ENCODE measurements around the gene TMEM63C. TPM values are rescaled to one million over a fixed set of nuclear protein-coding genes. Genes with fewer than 3 reads are reported as not detected.

The TMEM63C gene
- polyA plus RNA-seq, 1 donor from 2014 or later: 11.1 TPM

DNA sequence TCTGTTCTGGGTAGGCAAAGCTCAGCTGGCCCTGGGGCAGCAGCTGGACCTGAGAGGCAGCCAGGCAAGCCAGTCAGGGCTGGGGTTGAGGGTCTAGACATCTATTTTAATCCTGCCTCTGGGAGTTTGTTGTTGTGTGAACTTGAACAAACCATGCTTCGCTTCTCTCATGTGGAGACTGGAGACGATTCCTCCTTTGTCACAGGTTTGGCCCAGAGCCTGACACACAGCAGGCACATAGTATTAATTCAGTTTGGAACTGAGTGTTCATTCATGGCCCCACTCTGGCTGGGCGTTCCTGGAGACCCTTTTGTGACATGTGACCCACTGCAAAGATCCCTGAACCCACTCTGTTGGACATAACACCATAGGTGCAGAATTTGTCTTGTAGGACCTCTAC lies 50.1 kb downstream of the TMEM63C start:
- Histone ChIP-seq H3K36me3 (ENCODE audit: insufficient read depth, low read length) (peaks cover 5% of the 10 kb centered on the region), H2AFZ (ENCODE audit: low read depth, low read length) (no peak overlapping the region), H3K4me3 (ENCODE audit: low read length) (no peak overlapping the region), H3K9me3 (ENCODE audit: low read length) (peaks cover 5% of the 10 kb centered on the region), H3K9me2 (ENCODE audit: insufficient read depth, low read length) (no peaks in the 10 kb centered on the region), H3F3A (ENCODE audit: insufficient read depth, low read length, poor library complexity, severe bottlenecking) (no peaks in the 10 kb centered on the region), H3K27me3 (ENCODE audit: insufficient read depth, low read depth, low read length) (no peaks in the 10 kb centered on the region), H3K9ac (ENCODE audit: low read length) (no peak overlapping the region), H3K27ac (ENCODE audit: low read length) (no peak overlapping the region), H3K4me2 (ENCODE audit: low read length) (no peak overlapping the region), H4K20me1 (ENCODE audit: insufficient read depth) (no peaks in the 10 kb centered on the region), H3K79me2 (replicated peaks; ENCODE audit: insufficient read depth, low read length) (no peaks in the 10 kb centered on the region)
- TF ChIP-seq SMC3 (conservative IDR thresholded peaks at IDR 0.05; ENCODE audit: poor library complexity) (no peak), POLR2AphosphoS5 (IDR thresholded peaks at IDR 0.05) (no peak), TAF1 (IDR thresholded peaks at IDR 0.05; ENCODE audit: low read depth) (no peak), EP300 (conservative IDR thresholded peaks at IDR 0.05; ENCODE audit: poor library complexity, severe bottlenecking) (no peak), EZH2 (IDR thresholded peaks at IDR 0.05; ENCODE audit: borderline replicate concordance, insufficient read depth, low read length, poor library complexity, severe bottlenecking) (no peak), MXI1 (conservative IDR thresholded peaks at IDR 0.05; ENCODE audit: poor library complexity, severe bottlenecking) (no peak), RAD21 (conservative IDR thresholded peaks at IDR 0.05) (no peak)
- TF ChIP-seq, protein P1, sequence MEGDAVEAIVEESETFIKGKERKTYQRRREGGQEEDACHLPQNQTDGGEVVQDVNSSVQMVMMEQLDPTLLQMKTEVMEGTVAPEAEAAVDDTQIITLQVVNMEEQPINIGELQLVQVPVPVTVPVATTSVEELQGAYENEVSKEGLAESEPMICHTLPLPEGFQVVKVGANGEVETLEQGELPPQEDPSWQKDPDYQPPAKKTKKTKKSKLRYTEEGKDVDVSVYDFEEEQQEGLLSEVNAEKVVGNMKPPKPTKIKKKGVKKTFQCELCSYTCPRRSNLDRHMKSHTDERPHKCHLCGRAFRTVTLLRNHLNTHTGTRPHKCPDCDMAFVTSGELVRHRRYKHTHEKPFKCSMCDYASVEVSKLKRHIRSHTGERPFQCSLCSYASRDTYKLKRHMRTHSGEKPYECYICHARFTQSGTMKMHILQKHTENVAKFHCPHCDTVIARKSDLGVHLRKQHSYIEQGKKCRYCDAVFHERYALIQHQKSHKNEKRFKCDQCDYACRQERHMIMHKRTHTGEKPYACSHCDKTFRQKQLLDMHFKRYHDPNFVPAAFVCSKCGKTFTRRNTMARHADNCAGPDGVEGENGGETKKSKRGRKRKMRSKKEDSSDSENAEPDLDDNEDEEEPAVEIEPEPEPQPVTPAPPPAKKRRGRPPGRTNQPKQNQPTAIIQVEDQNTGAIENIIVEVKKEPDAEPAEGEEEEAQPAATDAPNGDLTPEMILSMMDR (IDR thresholded peaks at IDR 0.05; ENCODE audit: poor library complexity, severe bottlenecking): no peak
- TF ChIP-seq, protein P2, sequence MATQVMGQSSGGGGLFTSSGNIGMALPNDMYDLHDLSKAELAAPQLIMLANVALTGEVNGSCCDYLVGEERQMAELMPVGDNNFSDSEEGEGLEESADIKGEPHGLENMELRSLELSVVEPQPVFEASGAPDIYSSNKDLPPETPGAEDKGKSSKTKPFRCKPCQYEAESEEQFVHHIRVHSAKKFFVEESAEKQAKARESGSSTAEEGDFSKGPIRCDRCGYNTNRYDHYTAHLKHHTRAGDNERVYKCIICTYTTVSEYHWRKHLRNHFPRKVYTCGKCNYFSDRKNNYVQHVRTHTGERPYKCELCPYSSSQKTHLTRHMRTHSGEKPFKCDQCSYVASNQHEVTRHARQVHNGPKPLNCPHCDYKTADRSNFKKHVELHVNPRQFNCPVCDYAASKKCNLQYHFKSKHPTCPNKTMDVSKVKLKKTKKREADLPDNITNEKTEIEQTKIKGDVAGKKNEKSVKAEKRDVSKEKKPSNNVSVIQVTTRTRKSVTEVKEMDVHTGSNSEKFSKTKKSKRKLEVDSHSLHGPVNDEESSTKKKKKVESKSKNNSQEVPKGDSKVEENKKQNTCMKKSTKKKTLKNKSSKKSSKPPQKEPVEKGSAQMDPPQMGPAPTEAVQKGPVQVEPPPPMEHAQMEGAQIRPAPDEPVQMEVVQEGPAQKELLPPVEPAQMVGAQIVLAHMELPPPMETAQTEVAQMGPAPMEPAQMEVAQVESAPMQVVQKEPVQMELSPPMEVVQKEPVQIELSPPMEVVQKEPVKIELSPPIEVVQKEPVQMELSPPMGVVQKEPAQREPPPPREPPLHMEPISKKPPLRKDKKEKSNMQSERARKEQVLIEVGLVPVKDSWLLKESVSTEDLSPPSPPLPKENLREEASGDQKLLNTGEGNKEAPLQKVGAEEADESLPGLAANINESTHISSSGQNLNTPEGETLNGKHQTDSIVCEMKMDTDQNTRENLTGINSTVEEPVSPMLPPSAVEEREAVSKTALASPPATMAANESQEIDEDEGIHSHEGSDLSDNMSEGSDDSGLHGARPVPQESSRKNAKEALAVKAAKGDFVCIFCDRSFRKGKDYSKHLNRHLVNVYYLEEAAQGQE (IDR thresholded peaks at IDR 0.05; ENCODE audit: borderline replicate concordance): no peak

DNA sequence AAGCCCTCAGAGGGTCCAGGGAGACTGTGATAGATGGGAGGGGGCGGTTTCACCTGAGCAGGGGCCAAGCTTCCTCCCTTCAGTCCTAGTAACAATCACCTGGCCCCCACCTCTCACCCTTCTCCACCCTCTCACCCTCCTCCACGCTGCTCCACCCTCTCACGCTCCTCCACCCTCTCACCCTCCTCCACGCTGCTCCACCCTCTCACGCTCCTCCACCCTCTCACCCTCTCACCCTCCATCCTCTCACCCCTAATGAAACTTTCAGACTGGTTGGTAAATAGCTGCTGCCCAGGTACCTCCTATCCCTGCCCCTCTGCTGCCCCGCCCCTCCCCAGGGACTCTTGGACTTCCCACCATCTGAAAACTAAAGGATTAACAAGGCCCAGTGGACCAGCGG lies 55.2 kb downstream of the TMEM63C start:
- Histone ChIP-seq H3K4me3 (ENCODE audit: low read length) (no peak overlapping the region), H2AFZ (ENCODE audit: low read depth, low read length) (no peak overlapping the region), H3F3A (ENCODE audit: insufficient read depth, low read length, poor library complexity, severe bottlenecking) (no peaks in the 10 kb centered on the region), H3K79me2 (replicated peaks; ENCODE audit: insufficient read depth, low read length) (no peaks in the 10 kb centered on the region), H4K20me1 (ENCODE audit: insufficient read depth) (no peaks in the 10 kb centered on the region), H3K4me2 (ENCODE audit: low read length) (no peak overlapping the region), H3K27ac (ENCODE audit: low read length) (no peak overlapping the region), H3K9me2 (ENCODE audit: insufficient read depth, low read length) (no peaks in the 10 kb centered on the region), H3K36me3 (ENCODE audit: insufficient read depth, low read length) (peaks cover under 1% of the 10 kb centered on the region), H3K9ac (ENCODE audit: low read length) (no peak overlapping the region), H3K27me3 (ENCODE audit: insufficient read depth, low read depth, low read length) (no peaks in the 10 kb centered on the region), H3K9me3 (ENCODE audit: low read length) (no peaks in the 10 kb centered on the region)
- TF ChIP-seq TAF1 (IDR thresholded peaks at IDR 0.05; ENCODE audit: low read depth): no peak
- TF ChIP-seq, protein P1 (IDR thresholded peaks at IDR 0.05; ENCODE audit: poor library complexity, severe bottlenecking): no peak

Data from neural cell (in vitro differentiated cells).